Stomach smooth muscle (tissue), 2 donors: ENCODE measurements around the gene PCDHGA3.
A peak's percentile ranks its signal among the peaks of the same experiment; 100 is the strongest.
"Not testable (repeated sequence)": the region's sequence is repeated elsewhere in the genome, so short reads cannot be mapped to it uniquely, and the experiment has no call there.

Experiments used
- H3K27ac ChIP-seq: one replicate; pipeline ENCODE4 v1.7.0; 2013; ENCODE audit warnings: mild to moderate bottlenecking, low read length, inconsistent platforms
- H3K27me3 ChIP-seq, 2 donors: one replicate each; pipeline ENCODE4 v1.7.0; 2013; ENCODE audit warnings: low read length in 2 of 2; ENCODE audit not compliant: insufficient read depth in 2 of 2, control insufficient read depth in 1 of 2
- H3K36me3 ChIP-seq, 2 donors: one replicate each; pipeline ENCODE4 v1.7.0; 2013; ENCODE audit warnings: low read length in 2 of 2; ENCODE audit not compliant: control insufficient read depth in 2 of 2, insufficient read depth in 2 of 2
- H3K4me1 ChIP-seq: one replicate; pipeline ENCODE4 v1.7.0; 2013; ENCODE audit warnings: low read length; ENCODE audit not compliant: control insufficient read depth, insufficient read depth
- H3K4me3 ChIP-seq, 2 donors: one replicate each; pipeline ENCODE4 v1.7.0; 2013; ENCODE audit warnings: low read length in 2 of 2
- H3K9ac ChIP-seq, 2 donors: one replicate each; pipeline ENCODE4 v1.7.0; 2013; ENCODE audit warnings: low read length in 2 of 2, mild to moderate bottlenecking in 1 of 2
- H3K9me3 ChIP-seq, 2 donors: one replicate each; pipeline ENCODE4 v1.7.0; 2013; ENCODE audit warnings: low read length in 2 of 2; ENCODE audit not compliant: control insufficient read depth in 2 of 2
- donor health status: healthy.
- donor health status: Pancreatic carcinoma.

The PCDHGA3 gene

GRCh38 chr5:141366016-141366896, 22.6 kb downstream of the PCDHGA3 start:
- H3K27ac ChIP-seq = no peak overlapping the region
- no peaks in the 10 kb centered on the region for H3K27me3 ChIP-seq
- no peaks in the 10 kb centered on the region for H3K36me3 ChIP-seq
- H3K4me3 ChIP-seq = peak overlapping the region; percentile 22 to 46
- H3K4me1 ChIP-seq = no peaks in the 10 kb centered on the region
- H3K9ac ChIP-seq = no peak overlapping the region
- peaks cover 35 to 60% of the 10 kb centered on the region in 2 donors for H3K9me3 ChIP-seq

- no peaks in the 10 kb centered on the region for H3K27me3 ChIP-seq
- H3K36me3 ChIP-seq = peaks cover 0 to 2% of the 10 kb centered on the region in 2 donors
- no peak within 1 kb of the TSS for H3K9ac ChIP-seq
- H3K27ac ChIP-seq = no peak within 1 kb of the TSS
- H3K9me3 ChIP-seq = peaks cover 45 to 70% of the 10 kb centered on the region in 2 donors
- peak within 1 kb of the TSS; percentile 47 to 57 for H3K4me3 ChIP-seq
- H3K4me1 ChIP-seq = peaks cover 4% of the 10 kb centered on the region
These were observed 26.6 kb downstream of the PCDHGA3 start, which contains the start of gene PCDHGB3 for GRCh38 chr5:141369994-141370848. Gene PCDHGB3 (plus strand): TSS chr5:141370242. CDS start chr5:141370395, 153 bp downstream.

- Histone ChIP-seq H3K4me1 (peaks cover 4% of the 10 kb centered on the region), H3K9me3 (peaks cover 41 to 70% of the 10 kb centered on the region in 2 donors)
These were observed 28.2 kb downstream of the PCDHGA3 start for GRCh38 chr5:141371572-141372475.

GRCh38 chr5:141373673-141374317, 30.2 kb downstream of the PCDHGA3 start, which contains the start of gene PCDHGA6:
Gene PCDHGA6 (plus strand): TSS chr5:141373891. CDS start chr5:141374084, 193 bp downstream.
- Histone ChIP-seq H3K9me3 (peaks cover 40 to 77% of the 10 kb centered on the region in 2 donors), H3K9ac (no peak within 1 kb of the TSS), H3K4me3 (peak within 1 kb of the TSS; percentile 31 to 65), H3K27ac (no peak within 1 kb of the TSS), H3K4me1 (peaks cover 4% of the 10 kb centered on the region), H3K36me3 (peaks cover 0 to 2% of the 10 kb centered on the region in 2 donors), H3K27me3 (no peaks in the 10 kb centered on the region)

More at GRCh38 chr5:141371572-141372475, 28.2 kb downstream of the PCDHGA3 start:
- H3K27ac ChIP-seq = no peak overlapping the region
- H3K27me3 ChIP-seq = no peaks in the 10 kb centered on the region
- peak overlapping the region; percentile 36 to 47 for H3K4me3 ChIP-seq
- peaks cover 0 to 2% of the 10 kb centered on the region in 2 donors for H3K36me3 ChIP-seq
- no peak overlapping the region for H3K9ac ChIP-seq

GRCh38 chr5:141374627-141375026, 31.0 kb downstream of the PCDHGA3 start:
- H3K4me3 ChIP-seq = peak overlapping the region; percentile 31 to 65

GRCh38 chr5:141375444-141376155, 32.0 kb downstream of the PCDHGA3 start:
- H3K9me3 ChIP-seq = peaks cover 36 to 73% of the 10 kb centered on the region in 2 donors
- H3K27me3 ChIP-seq, H3K36me3 ChIP-seq, H3K9ac ChIP-seq, H3K27ac ChIP-seq, H3K4me1 ChIP-seq: not testable (repeated sequence)
- H3K4me3 ChIP-seq = peak overlapping the region in 1 of 2 donors; percentile 15

More at GRCh38 chr5:141374627-141375026, 31.0 kb downstream of the PCDHGA3 start:
- no peak overlapping the region for H3K27ac ChIP-seq
- peaks cover 38 to 76% of the 10 kb centered on the region in 2 donors for H3K9me3 ChIP-seq
- peaks cover 0 to 2% of the 10 kb centered on the region in 2 donors for H3K36me3 ChIP-seq
- H3K9ac ChIP-seq = no peak overlapping the region
- peaks cover 4% of the 10 kb centered on the region for H3K4me1 ChIP-seq
- H3K27me3 ChIP-seq = no peaks in the 10 kb centered on the region

GRCh38 chr5:141382469-141383294, 39.1 kb downstream of the PCDHGA3 start, which contains the start of gene PCDHGA7:
Gene PCDHGA7 (plus strand): TSS chr5:141382742. CDS start chr5:141382900, 158 bp downstream.
- Histone ChIP-seq H3K9ac (no peak within 1 kb of the TSS), H3K27ac (no peak within 1 kb of the TSS), H3K9me3 (peaks cover 34 to 60% of the 10 kb centered on the region in 2 donors), H3K4me1 (no peaks in the 10 kb centered on the region), H3K4me3 (peak within 1 kb of the TSS; percentile 56 to 58), H3K27me3 (no peaks in the 10 kb centered on the region), H3K36me3 (peaks cover 0 to 3% of the 10 kb centered on the region in 2 donors)

- H3K36me3 ChIP-seq = peaks cover 0 to 3% of the 10 kb centered on the region in 2 donors
- no peaks in the 10 kb centered on the region for H3K27me3 ChIP-seq
- no peaks in the 10 kb centered on the region for H3K4me1 ChIP-seq
- peaks cover 36 to 59% of the 10 kb centered on the region in 2 donors for H3K9me3 ChIP-seq
- peak overlapping the region; percentile 56 to 58 for H3K4me3 ChIP-seq
- no peak overlapping the region for H3K27ac ChIP-seq
- H3K9ac ChIP-seq = no peak overlapping the region
These were observed 39.7 kb downstream of the PCDHGA3 start for GRCh38 chr5:141383345-141383744.
